ENCODE measurements around the gene ACADVL. TPM values are rescaled to one million over a fixed set of nuclear protein-coding genes. Genes with fewer than 3 reads are reported as not detected.

ACADVL gene
- total and polyA plus RNA-seq, 4 donors = 159 to 1,724 (median 436) TPM

DNA sequence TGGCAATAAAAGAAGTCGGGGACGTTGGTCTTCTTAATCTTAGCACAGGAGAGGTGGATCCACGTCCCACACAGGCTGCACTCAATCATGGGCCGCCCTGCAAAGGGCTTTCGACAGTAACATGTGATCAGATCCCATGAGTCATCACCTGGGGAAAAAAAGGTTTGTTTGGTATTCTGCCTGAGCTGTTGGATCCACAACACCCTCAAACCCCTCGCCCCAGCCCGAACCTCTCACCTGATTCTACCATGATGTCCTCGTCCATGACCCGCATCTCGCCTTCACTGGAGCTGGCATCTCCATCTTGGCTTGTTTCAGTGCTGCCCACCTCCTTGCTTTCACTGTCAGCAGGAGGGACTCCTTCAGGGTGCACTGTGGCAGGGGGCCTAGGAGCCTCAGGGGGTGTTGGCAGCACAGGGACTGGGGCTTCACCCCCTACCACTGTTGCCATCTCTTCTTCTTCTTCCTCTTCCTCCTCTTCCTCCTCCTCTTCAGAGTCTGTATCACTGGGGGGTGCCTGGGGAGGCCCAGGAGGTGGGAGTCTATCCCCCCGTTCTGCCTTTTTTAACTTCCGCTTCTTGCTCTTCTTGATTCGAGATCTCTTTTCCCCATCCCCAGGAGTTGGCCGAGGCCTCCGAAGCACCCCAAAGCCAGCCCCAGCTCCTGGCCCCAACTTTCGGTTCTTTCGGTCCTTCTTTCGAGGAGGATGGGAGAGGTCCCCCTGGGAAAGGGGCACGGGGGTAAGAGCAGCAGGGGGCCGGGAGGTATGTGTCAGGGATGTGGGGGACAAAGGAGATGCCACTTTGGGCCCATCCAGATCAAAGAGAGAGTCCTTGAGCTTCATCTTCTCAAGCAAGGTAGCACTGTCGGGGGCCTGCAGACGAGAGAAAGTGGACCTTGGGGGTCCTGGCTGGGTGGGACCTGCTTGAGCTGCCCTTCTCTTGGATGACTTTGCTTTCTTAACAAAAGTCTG lies 16.2 kb downstream of the ACADVL start:
- DNase-seq (peak; percentile 48 to 56), ATAC-seq (ENCODE audit: low FRiP score) (no peak)
- intact Hi-C loops (cut with DNase I) = no loop called here
- no peak overlapping the region for H3K4me3 ChIP-seq (ENCODE audit: low read length in 2 of 2)
- H3K9me3 ChIP-seq (ENCODE audit: control insufficient read depth, low read length) = no peaks in the 10 kb centered on the region
- H3K4me1 ChIP-seq (ENCODE audit: control insufficient read depth in 1 of 2, insufficient read depth in 2 of 2, low read length in 2 of 2) = no peaks in the 10 kb centered on the region
- H3K36me3 ChIP-seq (ENCODE audit: control insufficient read depth in 1 of 2, insufficient read depth in 2 of 2, low read length in 1 of 2) = no peaks in the 10 kb centered on the region
- 81 to 84% methylated on average over 22 of the region's 22 CpGs for WGBS, 2 donors
- no peaks in the 10 kb centered on the region for H3K27me3 ChIP-seq (ENCODE audit: control insufficient read depth in 1 of 2, insufficient read depth in 2 of 2, low read length in 1 of 2)
- H3K27ac ChIP-seq (ENCODE audit: low read depth in 1 of 2, low read length in 2 of 2) = no peak overlapping the region

DNA sequence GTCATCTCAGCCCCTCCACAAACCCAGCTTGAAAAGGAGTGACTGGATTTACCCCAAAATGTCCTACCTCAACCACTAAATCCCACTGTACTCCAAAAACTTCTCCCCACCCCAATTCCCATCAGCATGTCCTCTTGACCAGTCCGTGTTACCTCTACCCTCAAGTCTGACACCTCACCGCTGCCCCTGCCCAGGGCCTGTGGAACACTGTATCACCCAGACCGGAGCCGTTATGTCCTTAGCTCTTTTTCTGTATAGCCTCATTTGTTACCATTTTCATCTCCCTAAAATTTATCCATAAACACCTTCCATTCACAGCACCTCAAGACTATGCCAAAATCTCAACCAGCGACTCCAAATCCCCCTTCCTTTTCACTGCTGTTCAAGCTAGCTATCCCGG lies 17.1 kb downstream of the ACADVL start:
- intact Hi-C loops (cut with DNase I) = no loop called here
- peak in 1 of 2 donors; percentile 46 for DNase-seq
- 82 to 84% methylated on average over 6 of the region's 6 CpGs for WGBS, 2 donors
- ATAC-seq (ENCODE audit: low FRiP score) = no peak
- Histone ChIP-seq H3K9me3 (ENCODE audit: control insufficient read depth, low read length) (no peaks in the 10 kb centered on the region), H3K36me3 (ENCODE audit: control insufficient read depth in 1 of 2, insufficient read depth in 2 of 2, low read length in 1 of 2) (no peaks in the 10 kb centered on the region), H3K27ac (ENCODE audit: low read depth in 1 of 2, low read length in 2 of 2) (no peak overlapping the region), H3K4me1 (ENCODE audit: control insufficient read depth in 1 of 2, insufficient read depth in 2 of 2, low read length in 2 of 2) (peaks cover 0 to 3% of the 10 kb centered on the region in 2 donors), H3K4me3 (ENCODE audit: low read length in 2 of 2) (no peak overlapping the region), H3K27me3 (ENCODE audit: control insufficient read depth in 1 of 2, insufficient read depth in 2 of 2, low read length in 1 of 2) (no peaks in the 10 kb centered on the region)

DNA sequence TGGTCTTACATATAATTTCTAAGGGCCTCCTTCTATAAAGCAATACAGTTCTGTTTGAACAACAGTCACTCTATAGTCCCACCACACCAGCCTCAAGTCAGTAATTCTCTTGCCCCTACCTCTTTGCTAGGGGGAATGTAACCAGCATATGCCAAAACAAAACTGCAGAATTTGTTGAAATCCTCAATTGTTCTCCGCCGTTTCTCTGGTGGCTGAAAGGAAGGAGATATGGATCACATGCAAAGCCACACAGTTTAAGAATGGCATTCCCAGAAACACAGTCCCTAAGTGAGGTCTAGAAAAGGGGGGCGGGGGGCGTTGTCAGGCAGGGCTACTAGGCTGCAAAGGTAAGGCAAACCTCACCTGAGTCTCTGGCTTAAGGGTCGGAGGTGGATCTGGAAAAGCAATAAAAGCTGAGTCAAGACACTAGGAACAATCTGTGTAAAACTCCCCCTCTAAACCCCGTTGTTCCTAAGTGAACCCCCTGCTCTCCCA lies 17.6 kb downstream of the ACADVL start:
- WGBS, 2 donors = 31% methylated on average over 6 of the region's 6 CpGs
- DNase-seq = no peak
- Histone ChIP-seq H3K27me3 (ENCODE audit: control insufficient read depth in 1 of 2, insufficient read depth in 2 of 2, low read length in 1 of 2) (no peaks in the 10 kb centered on the region), H3K4me3 (ENCODE audit: low read length in 2 of 2) (peak overlapping the region in 1 of 2 donors; percentile 93), H3K36me3 (ENCODE audit: control insufficient read depth in 1 of 2, insufficient read depth in 2 of 2, low read length in 1 of 2) (no peaks in the 10 kb centered on the region), H3K4me1 (ENCODE audit: control insufficient read depth in 1 of 2, insufficient read depth in 2 of 2, low read length in 2 of 2) (peaks cover 0 to 3% of the 10 kb centered on the region in 2 donors), H3K27ac (ENCODE audit: low read depth in 1 of 2, low read length in 2 of 2) (peak overlapping the region in 1 of 2 donors; percentile 48), H3K9me3 (ENCODE audit: control insufficient read depth, low read length) (no peaks in the 10 kb centered on the region)
- intact Hi-C loops (cut with DNase I) = no loop called here
- no peak for ATAC-seq (ENCODE audit: low FRiP score)

DNA sequence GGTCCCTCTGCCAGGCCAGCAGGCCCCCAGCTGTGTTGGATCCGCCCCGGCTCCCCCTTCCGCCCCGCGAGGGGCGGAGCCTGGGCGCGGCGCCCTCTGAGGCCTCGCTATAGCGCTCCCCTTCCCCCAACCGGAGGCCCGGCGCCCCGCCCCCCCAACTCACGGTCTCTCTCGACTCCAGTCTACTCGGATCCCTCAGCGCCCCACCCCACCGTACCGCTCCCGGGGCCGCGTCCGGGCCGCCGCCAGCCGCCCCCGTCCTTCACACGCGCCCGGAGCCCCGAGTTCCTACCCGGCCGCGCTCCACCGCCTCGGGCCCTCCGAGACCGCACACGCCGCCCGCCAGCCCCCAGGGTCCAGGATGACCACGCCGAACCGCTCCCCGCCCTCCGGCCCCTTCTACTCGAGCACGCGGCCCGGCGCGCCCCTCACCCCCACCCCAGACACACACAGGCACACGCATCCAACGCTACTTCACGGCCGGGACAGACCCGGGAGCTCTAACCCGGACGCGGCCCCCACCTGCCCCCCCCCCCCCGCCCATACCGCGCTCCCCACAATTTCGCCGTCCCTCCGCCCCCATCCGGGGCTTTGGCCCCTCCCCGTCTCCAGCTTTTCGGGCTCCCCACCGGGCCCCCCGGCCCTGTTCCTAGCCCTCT lies 18.2 kb downstream of the ACADVL start:
- Histone ChIP-seq H3K27ac (ENCODE audit: low read depth in 1 of 2, low read length in 2 of 2) (peak overlapping the region in 1 of 2 donors; percentile 28), H3K9me3 (ENCODE audit: control insufficient read depth, low read length) (no peaks in the 10 kb centered on the region), H3K36me3 (ENCODE audit: control insufficient read depth in 1 of 2, insufficient read depth in 2 of 2, low read length in 1 of 2) (no peaks in the 10 kb centered on the region), H3K4me1 (ENCODE audit: control insufficient read depth in 1 of 2, insufficient read depth in 2 of 2, low read length in 2 of 2) (peaks cover 0 to 3% of the 10 kb centered on the region in 2 donors), H3K4me3 (ENCODE audit: low read length in 2 of 2) (peak overlapping the region; percentile 93 to 96), H3K27me3 (ENCODE audit: control insufficient read depth in 1 of 2, insufficient read depth in 2 of 2, low read length in 1 of 2) (no peaks in the 10 kb centered on the region)
- 1 to 3% methylated on average over 44 to 73 of the region's 73 CpGs for WGBS, 2 donors
- peak; percentile 90 to 95 for DNase-seq
- intact Hi-C loops (cut with DNase I) = no loop called here
- ATAC-seq (ENCODE audit: low FRiP score) = no peak

DNA sequence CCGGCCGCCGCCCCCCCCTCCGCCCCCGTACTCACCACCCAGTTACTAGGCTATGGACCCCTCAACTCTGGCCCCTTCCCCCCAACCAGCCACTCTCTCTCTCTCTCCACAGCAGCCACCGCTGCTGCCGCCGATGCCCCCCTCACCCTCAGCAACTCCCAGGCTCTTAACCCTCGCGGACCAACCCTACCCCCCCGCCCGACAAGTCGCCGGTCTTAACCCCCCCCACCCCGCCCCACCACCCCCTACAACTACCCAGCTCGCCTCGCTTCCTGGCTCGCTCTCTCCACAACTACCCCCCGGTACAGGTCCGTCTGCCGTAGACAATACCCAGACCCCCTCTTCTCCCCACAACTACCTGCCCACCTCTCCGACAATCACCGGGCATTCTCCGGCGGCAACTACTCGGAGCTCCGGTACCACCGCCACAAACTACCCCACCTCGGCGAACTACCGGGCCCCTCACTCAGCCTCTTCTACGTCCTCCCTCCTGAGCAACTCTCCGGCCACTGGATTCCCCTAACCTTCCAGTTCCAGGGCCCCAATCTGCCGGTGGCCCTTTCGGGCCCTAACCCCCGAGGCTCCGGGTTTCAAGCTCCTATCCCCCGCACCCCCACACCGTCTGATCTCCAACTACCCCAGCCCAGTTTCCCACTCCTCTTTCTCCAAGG lies 18.8 kb downstream of the ACADVL start:
- no peaks in the 10 kb centered on the region for H3K9me3 ChIP-seq (ENCODE audit: control insufficient read depth, low read length)
- peaks cover 0 to 3% of the 10 kb centered on the region in 2 donors for H3K4me1 ChIP-seq (ENCODE audit: control insufficient read depth in 1 of 2, insufficient read depth in 2 of 2, low read length in 2 of 2)
- ATAC-seq (ENCODE audit: low FRiP score) = no peak
- intact Hi-C loops (cut with DNase I) = no loop called here
- H3K27me3 ChIP-seq (ENCODE audit: control insufficient read depth in 1 of 2, insufficient read depth in 2 of 2, low read length in 1 of 2) = no peaks in the 10 kb centered on the region
- 1% methylated on average over 28 to 39 of the region's 39 CpGs for WGBS, 2 donors
- H3K27ac ChIP-seq (ENCODE audit: low read depth in 1 of 2, low read length in 2 of 2) = peak overlapping the region; percentile 20 to 66
- H3K4me3 ChIP-seq (ENCODE audit: low read length in 2 of 2) = peak overlapping the region; percentile 93 to 96
- DNase-seq = peak in 1 of 2 donors; percentile 57
- no peaks in the 10 kb centered on the region for H3K36me3 ChIP-seq (ENCODE audit: control insufficient read depth in 1 of 2, insufficient read depth in 2 of 2, low read length in 1 of 2)

DNA sequence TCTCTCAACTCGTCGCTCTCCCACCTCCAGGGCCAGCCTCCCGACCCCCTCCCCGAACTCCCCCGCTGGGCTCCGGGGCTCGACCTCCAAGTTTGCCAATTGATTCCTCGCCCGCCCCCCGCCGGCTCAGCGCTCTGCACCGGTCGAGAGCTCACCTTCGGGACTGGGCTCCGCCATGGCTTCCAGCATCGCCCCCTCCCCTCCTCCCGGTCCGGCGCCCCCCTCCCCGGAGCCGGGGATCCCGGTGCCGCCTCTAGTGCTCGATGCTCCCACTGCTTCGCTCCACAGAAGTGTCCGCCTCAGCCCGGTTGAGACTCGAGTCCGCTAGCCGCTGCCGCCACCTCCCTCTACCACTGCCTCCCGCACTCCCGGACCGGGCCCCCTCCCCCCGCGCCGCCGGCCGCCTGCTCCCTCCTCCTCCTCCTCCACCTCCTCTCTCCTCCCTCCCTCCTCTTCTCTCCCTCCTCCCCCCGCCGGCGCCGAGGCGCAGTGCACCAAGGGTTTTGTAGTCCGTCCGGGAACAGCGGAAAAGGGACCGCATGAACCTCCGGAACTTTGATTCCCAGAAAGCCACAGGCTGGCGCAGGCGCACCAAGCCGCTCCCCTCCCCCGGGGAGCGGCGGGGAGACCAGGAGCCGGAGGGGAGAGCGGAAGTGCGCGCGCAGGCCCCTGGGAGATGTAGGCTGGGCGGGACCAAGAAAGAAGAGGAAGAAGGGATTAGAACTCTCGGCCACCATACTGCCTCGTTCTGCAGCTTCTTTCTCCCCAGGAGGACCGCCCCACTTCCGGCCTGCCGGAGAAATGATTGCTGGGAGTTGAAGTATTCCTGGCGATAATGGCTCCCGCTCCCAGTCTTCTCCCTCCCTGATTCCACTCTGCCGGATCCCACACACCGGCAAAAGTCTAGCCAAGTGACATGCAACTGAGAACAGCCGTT lies 19.6 kb downstream of the ACADVL start, which contains the start of gene PHF23:
TSS of gene PHF23 (minus strand) at position 367 of the 937 bp plus-strand sequence. CDS start at position 189, 178 bp downstream.
- intact Hi-C loops (cut with DNase I) = no loop called here

DNA sequence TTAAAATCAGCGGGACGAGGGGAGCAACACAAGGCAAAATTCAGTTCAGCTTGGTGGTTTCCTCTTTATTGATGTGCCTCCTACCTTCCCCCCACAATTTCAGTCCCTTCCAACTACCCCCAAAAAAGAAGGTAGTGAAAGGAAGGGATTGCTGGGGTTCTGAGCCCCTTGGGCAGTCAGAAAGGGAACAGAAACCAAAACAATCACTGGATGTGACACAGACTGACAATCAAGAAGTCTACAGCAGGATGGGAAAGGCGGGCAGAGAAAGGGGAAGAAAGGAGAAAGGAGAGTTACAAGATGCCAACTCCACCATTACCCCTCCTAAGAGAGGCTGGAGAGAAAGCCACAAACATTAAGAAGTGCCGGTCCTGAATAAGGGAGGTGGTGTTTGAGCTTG lies 20.6 kb downstream of the ACADVL start:
- WGBS, 2 donors = 64 to 71% methylated on average over 4 of the region's 4 CpGs
- H3K27ac ChIP-seq (ENCODE audit: low read depth in 1 of 2, low read length in 2 of 2) = no peak overlapping the region
- no peak for DNase-seq
- peaks cover 0 to 3% of the 10 kb centered on the region in 2 donors for H3K4me1 ChIP-seq (ENCODE audit: control insufficient read depth in 1 of 2, insufficient read depth in 2 of 2, low read length in 2 of 2)
- intact Hi-C loops (cut with DNase I) = no loop called here
- H3K27me3 ChIP-seq (ENCODE audit: control insufficient read depth in 1 of 2, insufficient read depth in 2 of 2, low read length in 1 of 2) = no peaks in the 10 kb centered on the region
- ATAC-seq (ENCODE audit: low FRiP score) = no peak
- no peak overlapping the region for H3K4me3 ChIP-seq (ENCODE audit: low read length in 2 of 2)
- no peaks in the 10 kb centered on the region for H3K9me3 ChIP-seq (ENCODE audit: control insufficient read depth, low read length)
- H3K36me3 ChIP-seq (ENCODE audit: control insufficient read depth in 1 of 2, insufficient read depth in 2 of 2, low read length in 1 of 2) = no peaks in the 10 kb centered on the region

More for the DNA sequence above, 19.6 kb downstream of the ACADVL start, which contains the start of gene PHF23:
- Histone ChIP-seq H3K27ac (ENCODE audit: low read depth in 1 of 2, low read length in 2 of 2) (peak within 1 kb of the TSS; percentile 20 to 66), H3K27me3 (ENCODE audit: control insufficient read depth in 1 of 2, insufficient read depth in 2 of 2, low read length in 1 of 2) (no peaks in the 10 kb centered on the region), H3K4me3 (ENCODE audit: low read length in 2 of 2) (peak within 1 kb of the TSS; percentile 93 to 96), H3K4me1 (ENCODE audit: control insufficient read depth in 1 of 2, insufficient read depth in 2 of 2, low read length in 2 of 2) (peaks cover 0 to 3% of the 10 kb centered on the region in 2 donors), H3K36me3 (ENCODE audit: control insufficient read depth in 1 of 2, insufficient read depth in 2 of 2, low read length in 1 of 2) (no peaks in the 10 kb centered on the region), H3K9me3 (ENCODE audit: control insufficient read depth, low read length) (no peaks in the 10 kb centered on the region)
- ATAC-seq (ENCODE audit: low FRiP score) (peak; percentile 88), DNase-seq (peak; percentile 99)
- 1% methylated on average over 61 to 72 of the region's 72 CpGs for WGBS, 2 donors
